NB4 (cell line): ENCODE data around the gene SLAMF6.
"Not testable (repeated sequence)": the region's sequence is repeated elsewhere in the genome, so short reads cannot be mapped to it uniquely, and the experiment has no call there.

Experiments used
- DNase-seq: peaks from one replicate; pipeline ENCODE4 v3.0.0; 2010; ENCODE audit warnings: low read depth
- H3K4me3 ChIP-seq: one replicate; pipeline ENCODE4 v1.5.1; 2011; ENCODE audit warnings: mild to moderate bottlenecking, low read depth, low read length, moderate library complexity
- MYC ChIP-seq: IDR thresholded peaks from 2 replicates; pipeline ENCODE4 v1.6.1; 2011; ENCODE audit warnings: low read depth, low read length
- POLR2A ChIP-seq: IDR thresholded peaks from 2 replicates; pipeline ENCODE4 v1.6.1; 2011; ENCODE audit warnings: mild to moderate bottlenecking; ENCODE audit not compliant: insufficient read length; ENCODE audit errors: extremely low read depth
- TF ChIP-seq, protein P1 (sequence below): IDR thresholded peaks from 2 replicates; pipeline ENCODE4 v1.6.1; 2011; ENCODE audit warnings: low read depth, low read length
- TF ChIP-seq, protein P2 (sequence below): IDR thresholded peaks from one replicate; pipeline ENCODE4 v1.5.1; 2012; ENCODE audit warnings: low read depth, low read length

The SLAMF6 gene

DNA sequence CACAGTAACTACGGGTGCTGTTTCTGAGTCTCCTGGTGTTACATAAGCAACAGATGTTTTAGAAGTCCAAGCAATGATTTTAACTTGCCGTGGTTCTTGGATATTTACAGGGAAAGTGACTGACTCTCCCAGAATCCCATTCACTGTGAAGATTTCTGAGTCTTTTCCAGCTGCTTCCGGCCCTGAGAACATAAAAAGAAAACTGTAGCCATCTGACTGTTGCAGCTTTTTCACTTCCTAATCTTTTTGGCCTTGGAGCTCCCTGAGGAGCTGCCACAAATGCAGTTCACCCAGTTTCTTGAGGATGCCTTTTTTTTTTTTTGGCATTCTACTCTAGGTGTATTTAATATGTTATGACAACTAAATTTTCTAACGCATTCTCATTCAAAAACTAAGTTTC is 42.5 kb upstream of the SLAMF6 start:
- no peak for DNase-seq
- H3K4me3 ChIP-seq, result no peak overlapping the region

DNA sequence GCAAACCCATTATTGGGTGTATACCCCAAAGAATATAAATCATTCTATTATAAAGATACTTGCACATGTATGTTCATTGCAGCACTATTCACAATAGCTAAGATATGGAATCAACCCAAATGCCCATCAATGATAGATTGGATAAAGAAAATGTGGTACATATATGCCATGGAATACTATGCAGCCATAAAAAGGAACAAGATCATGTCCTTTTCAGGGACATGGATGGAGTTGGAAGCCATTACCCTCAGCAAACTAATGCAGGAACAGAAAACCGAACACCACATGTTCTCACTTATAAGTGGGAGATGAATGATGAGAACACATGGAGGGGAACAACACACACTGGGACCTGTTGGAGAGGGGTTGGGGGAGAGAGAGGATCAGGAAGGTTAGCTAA is 40.2 kb upstream of the SLAMF6 start:
- not testable (repeated sequence) for DNase-seq, H3K4me3 ChIP-seq

More for the DNA sequence above, 42.5 kb upstream of the SLAMF6 start:
- TF ChIP-seq POLR2A (no peak), MYC (no peak)
- TF ChIP-seq, protein P1, sequence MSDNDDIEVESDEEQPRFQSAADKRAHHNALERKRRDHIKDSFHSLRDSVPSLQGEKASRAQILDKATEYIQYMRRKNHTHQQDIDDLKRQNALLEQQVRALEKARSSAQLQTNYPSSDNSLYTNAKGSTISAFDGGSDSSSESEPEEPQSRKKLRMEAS, result no peak
- TF ChIP-seq, protein P2, sequence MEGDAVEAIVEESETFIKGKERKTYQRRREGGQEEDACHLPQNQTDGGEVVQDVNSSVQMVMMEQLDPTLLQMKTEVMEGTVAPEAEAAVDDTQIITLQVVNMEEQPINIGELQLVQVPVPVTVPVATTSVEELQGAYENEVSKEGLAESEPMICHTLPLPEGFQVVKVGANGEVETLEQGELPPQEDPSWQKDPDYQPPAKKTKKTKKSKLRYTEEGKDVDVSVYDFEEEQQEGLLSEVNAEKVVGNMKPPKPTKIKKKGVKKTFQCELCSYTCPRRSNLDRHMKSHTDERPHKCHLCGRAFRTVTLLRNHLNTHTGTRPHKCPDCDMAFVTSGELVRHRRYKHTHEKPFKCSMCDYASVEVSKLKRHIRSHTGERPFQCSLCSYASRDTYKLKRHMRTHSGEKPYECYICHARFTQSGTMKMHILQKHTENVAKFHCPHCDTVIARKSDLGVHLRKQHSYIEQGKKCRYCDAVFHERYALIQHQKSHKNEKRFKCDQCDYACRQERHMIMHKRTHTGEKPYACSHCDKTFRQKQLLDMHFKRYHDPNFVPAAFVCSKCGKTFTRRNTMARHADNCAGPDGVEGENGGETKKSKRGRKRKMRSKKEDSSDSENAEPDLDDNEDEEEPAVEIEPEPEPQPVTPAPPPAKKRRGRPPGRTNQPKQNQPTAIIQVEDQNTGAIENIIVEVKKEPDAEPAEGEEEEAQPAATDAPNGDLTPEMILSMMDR, result no peak

DNA sequence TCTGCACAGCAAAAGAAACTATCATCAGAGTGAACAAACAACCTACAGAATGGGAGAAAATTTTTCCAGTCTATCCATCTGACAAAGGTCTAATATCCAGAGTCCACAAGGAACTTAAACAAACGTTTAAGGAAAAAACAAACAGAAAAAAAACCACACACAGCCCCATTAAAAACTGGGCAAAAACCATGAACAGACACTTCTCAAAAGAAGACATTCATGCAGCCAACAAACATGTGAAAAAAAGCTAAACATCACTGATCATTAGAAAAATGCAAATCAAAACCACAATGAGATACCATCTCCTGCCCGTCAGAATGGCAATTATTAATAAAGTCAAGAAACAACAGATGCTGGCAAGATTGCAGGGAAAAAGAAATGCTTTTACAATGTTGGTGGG is 39.7 kb upstream of the SLAMF6 start:
- DNase-seq, H3K4me3 ChIP-seq: not testable (repeated sequence)

DNA sequence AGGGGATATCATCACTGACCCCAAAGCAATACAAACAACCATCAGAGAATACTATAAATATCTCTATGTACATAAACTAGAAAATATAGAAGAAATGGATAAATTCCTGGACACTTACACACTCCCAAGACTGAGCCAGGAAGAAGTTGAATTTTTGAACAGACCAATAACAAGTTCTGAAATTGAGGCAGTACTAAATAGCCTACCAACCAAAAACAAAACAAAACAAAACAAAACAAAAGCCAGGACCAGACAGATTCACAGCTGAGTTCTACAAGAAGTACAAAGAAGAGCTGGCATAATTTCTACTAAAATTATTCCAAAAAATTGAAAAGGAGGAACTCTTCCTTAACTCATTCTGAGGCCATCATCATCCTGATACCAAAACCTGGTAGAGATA is 37.8 kb upstream of the SLAMF6 start:
- no peak overlapping the region for H3K4me3 ChIP-seq
- no peak for DNase-seq
- TF ChIP-seq, protein P2, result no peak

DNA sequence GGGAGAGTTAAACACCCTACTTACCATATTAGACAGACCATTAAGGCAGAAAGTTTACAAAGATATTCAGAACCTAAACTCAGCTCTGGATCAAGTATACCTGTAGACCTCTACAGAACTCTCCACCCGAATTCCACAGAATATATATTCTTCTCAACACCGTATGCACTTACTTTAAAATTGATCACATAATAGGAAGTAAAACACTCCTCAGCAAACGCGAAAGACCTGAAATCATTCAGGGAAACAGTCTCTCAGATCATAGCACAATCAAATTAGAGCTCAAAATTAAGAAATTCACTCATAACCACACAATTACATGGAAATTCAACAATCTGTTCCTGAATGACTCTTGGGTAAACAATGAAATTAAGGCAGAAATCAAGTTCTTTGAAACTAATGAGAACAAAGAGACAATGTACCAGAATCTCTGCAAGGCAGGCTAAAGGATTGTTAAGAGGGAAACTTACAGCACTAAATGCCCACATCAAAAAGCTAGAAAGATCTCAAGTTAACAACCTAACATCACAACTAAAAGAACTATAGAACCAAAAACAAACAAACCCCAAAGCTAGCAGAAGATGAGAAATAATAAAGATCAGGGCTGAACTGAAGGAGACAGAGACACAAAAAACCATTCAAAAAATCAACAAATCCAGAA is 37.1 kb upstream of the SLAMF6 start:
- TF ChIP-seq POLR2A, result no peak
- TF ChIP-seq, protein P2, result no peak
- TF ChIP-seq MYC, result no peak
- TF ChIP-seq, protein P1, result no peak
- no peak overlapping the region for H3K4me3 ChIP-seq
- no peak for DNase-seq

DNA sequence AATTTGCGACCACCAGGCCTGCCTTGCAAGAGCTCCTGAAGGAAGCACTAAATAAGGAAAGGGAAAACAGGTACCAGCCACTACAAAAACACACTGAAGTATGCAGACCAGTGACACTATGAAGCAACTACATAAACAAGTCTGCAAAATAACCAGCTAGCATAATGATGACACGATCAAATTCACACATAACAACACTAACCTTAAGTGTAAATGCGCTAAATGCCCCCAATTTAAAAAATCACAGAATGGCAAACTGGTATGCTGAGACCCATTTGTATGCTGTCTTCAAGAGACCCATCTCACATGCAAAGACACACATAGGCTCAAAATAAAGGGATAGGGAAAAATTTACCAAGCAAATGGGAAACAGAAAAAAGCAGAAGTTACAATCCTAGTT is 36.4 kb upstream of the SLAMF6 start:
- not testable (repeated sequence) for H3K4me3 ChIP-seq, DNase-seq

DNA sequence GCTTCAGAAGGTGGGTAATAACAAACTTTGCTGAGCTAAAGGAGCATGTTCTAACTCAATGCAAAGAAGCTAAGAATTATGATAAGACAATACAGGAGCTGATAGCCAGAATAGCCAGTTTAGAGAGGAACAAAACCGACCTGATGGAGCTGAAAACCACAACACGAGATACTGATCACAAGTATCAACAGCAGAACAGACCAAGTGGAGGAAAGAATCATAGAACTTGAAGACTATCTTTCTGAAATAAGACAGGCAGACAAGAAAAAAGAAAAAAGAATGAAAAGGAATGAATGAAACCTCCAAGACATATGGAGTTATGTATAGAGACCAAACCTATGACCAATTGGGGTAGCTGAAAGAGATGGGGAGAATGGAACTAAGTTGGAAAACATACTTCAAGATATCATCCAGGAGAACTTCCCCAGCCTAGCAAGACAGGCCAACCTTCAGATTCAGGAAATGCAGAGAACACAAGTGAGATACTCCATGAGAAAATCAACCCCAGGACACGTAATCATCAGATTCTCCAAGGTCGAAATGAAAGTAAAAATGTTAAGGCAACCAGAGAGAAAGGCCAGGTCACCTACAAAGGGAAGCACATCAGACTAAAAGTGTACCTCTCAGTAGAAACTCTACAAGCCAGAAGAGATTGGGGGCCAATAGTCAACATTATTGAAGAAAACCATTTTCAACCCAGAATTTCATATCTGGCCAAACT is 35.8 kb upstream of the SLAMF6 start:
- DNase-seq, result no peak
- TF ChIP-seq, protein P2, result no peak
- TF ChIP-seq MYC, result no peak
- TF ChIP-seq, protein P1, result no peak
- TF ChIP-seq POLR2A, result no peak
- H3K4me3 ChIP-seq, result no peak overlapping the region
